ENCODE data around the gene CERK.

DNA sequence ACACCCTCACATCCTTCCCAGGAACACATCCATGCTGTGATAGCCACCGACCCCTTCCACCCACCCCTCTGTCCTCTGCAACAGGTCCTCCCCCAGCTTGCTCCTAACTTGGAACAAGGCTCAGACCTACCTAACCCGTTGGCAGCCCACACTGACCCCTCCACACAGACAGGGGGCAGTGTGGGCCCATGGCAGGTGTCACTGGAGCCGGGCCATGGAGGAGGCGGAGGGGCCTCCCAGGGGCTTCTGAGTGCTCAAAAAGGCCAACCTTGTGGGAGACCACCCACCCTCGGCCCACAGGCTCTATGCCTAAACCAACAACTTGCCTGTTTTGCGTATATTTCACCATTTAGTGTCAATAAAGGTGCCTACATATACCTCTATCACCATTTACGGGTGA, 57.0 kb downstream of the CERK start:
- TF ChIP-seq TAF1 (IDR thresholded peaks at IDR 0.05; ENCODE audit: borderline replicate concordance, low read depth, low read length) (no peak), POLR2A (IDR thresholded peaks at IDR 0.05; ENCODE audit: low read depth, low read length) (no peak)

Measured in GM12892 (cell line).